Islet of Langerhans (tissue), 1 donor: Measurements from ENCODE around the gene SLMAP.

Experiments used
- FAIRE-seq: peaks from one replicate; lab custom pipeline; 2011; peaks lifted over from hg19 to GRCh38; lab: Jason Lieb, UNC

SLMAP gene

DNA sequence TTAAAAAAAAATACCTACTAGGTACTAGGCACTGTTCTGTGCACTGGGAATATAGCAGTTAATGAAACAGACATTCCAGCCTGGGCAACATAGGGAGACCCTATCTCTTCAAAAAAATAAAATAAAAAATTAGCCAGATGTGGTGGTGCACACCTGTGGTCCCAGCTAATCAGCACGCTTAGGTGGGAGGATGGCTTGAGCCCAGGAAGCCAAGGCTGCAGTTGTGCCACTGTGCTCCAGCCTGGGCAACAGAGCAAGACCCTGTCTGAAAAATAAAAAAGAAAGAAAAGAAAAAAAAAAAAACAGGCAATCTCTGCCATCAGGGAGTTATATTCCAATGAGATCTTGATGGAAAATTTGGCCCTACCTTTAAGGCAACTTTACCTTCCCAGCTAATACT lies 137.0 kb downstream of the SLMAP start:
- FAIRE-seq, result no peak

DNA sequence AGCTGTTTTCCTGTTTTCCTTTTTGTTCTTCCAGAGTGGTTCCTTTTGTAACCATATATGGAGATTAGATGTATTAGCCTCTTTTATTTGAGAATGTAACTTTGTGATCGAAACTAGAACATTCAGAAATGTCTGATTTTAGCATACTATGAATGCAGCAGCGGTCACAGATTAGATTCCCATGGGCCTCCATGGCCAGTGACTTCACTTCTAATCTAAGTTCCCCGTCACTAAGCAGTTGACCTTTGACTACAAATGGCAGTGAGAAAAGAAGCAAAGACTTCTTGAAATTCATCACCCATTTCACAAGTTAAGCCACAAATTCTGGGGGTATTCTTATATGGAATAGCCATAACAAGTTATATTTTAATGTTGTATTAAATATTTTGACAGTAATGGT lies 137.6 kb downstream of the SLMAP start:
- FAIRE-seq, result no peak

DNA sequence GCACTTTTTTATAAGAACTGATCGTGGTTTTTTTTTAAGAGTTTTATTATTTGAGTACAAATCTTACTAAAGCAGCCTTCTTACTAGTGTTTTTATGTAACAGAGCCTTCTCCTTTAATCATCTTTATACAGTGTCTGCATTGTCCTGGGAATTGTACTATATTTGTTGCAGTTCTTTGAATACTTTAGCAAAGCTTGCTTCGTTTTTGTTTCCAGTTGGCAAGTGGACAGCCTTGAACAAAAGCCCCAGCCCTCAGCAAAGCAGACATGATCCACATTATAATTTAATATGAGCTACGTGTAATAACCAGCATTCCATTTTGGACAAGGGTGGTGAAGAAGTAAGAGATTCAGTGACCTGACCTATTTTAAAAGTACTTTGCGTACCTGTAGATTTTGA lies 139.9 kb downstream of the SLMAP start:
- FAIRE-seq, result no peak

DNA sequence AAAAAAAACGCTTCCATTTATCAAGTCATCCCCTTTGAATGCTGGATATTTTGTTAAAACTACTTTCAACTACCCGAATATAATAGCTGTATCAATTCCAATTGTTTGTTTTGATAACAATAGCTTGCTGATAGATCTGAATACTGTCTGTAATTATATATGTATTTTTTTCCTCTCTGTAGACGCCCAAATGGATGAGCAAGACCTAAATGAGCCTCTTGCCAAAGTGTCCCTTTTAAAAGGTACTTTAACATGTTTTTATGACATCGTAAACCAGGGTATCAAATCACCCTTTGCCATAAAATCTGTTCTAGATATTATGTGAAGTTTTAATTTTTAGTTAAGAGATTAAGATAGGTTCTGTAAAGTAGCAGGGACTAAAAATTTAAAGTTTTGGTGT lies 140.6 kb downstream of the SLMAP start:
- FAIRE-seq, result no peak

DNA sequence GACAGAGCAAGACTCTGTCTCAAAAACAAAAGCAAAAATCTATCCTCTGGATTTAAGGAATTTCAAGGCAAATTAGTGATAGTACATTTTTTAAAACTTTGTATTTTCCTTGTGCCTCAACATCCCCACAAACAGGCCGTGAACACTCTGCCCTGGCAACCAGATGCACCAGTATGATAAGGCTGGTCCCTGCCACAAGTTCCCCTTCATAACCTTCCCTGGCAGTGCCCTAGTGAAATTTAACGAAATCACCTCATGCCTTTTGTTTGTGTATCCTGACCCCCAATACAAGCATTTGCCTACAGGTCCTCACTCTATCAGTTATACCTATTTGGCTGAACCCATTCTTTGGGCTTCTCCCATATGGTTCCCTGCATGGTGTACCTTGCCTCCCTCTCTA lies 144.7 kb downstream of the SLMAP start:
- no peak for FAIRE-seq

DNA sequence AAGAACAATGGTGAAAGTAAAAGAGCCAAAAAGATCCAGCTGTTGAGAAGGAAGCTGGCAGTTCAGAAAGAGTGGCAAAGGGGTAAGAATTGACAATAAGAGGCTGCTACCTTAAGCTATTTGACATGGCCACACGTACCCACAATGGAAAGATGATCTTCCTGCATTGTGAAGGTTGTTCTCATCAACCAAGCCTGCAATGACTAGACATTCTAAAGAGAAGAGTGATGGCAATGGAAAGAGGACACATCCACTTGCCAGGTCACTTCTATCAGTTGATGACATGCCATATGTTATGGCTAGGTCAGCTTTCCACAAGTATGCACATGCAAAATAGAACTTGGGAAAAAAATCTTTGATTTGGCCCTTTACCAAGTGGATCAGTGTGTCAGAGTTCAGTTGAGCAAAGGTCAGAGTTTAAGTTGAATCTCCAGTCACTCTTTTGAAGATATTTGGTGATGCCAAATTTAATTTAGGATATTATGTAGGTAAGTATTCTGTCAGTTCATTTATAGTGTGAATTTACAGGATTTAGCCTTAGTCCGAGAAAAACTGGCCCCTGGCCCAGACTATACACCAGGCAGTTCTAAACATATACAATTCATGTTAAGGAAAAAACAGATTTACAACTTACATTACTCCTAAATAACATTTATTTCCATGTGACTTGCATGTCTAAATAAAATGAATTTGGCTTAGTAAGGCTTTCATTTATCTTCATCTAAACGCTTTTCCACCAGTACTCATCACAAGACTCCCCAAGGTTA lies 147.2 kb downstream of the SLMAP start:
- no peak for FAIRE-seq

DNA sequence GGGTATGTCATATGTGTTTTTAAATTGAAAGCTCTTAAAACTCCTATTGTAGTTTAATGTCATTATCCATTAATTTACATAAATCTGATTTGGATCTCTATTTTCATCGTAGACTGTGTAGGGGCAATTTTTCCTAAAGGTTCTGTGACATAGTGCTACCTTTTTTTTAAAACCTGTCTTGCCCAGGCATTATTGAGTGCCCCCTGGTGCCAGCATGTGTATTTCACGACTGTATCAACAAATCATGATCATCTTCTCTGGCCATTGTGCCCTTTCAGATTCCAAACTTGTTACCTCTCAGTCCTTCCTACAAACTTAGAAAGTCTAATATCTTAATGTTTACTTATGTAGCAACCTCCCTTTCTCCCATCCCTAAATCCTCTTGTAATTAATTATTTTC lies 154.9 kb downstream of the SLMAP start:
- FAIRE-seq, result peak; percentile 27

DNA sequence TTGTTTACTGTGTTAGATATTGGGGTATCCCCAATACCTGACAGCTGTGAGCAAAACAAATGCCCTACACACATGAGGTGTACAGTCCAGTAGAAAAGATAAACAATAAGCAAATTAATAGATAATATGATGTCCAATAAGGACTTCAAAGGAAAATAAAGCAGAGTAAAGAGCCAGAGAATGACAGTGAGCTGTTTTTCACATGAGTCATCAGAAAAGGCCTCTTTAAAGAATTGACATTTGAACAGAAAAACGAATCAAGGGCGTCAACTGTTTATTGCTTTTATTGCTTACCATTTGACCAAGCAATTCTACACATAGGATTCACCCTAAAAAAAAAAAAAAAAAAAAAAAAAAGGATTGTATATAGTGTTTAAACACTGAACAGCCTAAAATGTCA lies 155.5 kb downstream of the SLMAP start:
- no peak for FAIRE-seq

DNA sequence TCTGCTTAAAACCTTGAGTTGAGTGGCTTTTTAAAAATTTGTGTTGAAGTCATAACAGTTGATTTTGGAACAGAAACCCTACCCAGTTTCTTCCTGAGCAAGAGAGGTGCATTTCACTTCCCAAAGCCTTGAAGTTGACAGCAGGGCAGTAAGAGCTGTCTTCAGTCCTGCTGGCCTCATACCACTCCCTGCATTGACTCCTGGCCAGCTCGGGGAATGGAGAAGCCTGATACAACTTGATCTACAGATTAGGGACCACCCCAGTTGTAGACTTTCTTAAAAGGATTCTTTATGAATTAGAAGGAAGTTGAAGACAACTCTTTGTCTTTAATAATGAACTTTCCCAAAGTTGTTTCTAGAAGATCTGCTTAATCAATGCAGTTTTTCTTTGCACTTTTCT lies 161.5 kb downstream of the SLMAP start:
- no peak for FAIRE-seq

DNA sequence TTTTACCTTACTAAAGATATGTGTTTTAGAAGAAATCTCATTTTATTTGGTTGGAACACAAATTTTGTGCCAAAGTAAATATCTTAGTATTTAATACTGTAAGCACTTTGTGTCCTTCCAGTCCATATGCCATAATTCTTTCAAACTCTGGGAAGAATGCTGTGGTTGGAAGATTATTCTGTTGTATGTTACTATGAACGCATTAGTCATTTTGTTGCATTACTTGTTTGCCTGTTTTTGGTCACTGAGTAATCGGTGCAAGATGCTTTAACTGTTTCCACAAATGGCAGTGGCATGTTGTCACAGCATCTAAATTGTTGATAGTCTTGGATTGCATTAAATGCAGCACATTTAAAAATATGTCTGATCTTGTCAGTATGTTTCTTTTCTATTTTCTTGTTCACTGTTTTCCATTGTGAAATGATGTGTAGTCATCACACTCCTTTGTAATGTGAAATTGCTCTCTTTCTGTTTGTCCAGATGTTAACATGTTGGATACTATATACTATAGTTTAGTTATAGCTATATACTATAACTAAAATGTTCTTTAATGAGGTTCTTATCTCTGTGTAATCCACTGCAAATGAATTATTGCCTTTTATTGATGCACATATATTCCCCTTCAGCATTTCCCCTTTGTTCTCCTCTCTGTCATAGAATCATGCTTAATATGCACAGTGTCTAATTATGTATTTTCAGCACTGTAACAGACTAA lies 162.2 kb downstream of the SLMAP start:
- FAIRE-seq, result no peak

DNA sequence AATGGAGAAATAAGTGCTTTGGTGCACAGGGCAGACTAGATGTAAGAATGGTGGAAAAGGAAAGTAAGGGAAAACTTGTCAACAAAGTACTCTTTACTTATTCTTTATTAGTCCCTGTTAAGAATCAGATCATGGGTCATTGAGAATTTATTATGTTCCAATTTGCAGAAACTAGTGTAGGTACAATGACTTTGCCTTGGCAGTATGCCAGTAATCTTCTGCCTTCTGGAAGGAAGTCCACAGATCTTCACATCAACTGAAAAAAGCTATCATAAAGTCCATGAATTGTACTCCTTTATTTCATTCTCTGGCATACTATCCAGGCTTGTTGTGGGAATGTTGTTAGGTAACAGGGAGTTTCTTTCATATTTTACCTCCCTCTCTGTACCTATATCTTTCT lies 163.9 kb downstream of the SLMAP start:
- no peak for FAIRE-seq

DNA sequence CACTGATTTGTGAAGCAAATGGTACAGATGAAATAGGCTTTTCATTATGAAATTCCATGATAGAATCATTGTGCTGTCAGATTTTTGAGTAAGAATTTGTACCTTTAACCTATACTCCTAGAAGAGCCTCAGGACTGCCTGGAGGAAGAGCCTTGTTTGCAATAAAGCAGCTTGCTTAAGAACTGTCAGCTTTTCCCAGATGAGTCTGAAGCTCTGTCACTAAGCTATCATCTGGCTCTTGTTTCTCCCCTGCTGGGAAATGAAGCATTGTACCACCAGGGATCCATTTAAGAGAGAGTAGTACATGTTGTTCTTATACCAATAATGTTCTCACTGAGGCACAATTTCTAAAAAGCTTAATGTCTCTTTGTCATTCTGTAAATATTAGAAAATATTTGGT lies 167.0 kb downstream of the SLMAP start:
- FAIRE-seq, result no peak

DNA sequence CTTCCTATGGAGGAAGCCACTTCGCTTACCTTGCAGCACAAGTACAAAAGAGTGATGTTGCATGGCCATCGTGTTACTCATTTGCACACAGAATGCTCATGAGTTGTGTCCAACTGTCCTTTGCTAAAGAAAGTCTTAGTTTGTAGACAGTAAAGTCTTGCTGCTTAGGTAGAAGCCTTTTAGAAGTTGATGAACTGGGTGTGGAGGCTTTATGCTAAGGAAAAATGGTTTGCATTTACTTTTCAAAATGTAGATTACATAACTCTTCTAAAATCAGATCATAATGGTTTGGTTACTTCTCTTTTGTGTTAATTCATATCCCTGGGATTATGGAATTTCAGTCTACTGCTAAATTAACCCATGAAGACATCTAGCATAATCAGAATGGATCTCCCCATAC lies 167.6 kb downstream of the SLMAP start:
- FAIRE-seq, result no peak

DNA sequence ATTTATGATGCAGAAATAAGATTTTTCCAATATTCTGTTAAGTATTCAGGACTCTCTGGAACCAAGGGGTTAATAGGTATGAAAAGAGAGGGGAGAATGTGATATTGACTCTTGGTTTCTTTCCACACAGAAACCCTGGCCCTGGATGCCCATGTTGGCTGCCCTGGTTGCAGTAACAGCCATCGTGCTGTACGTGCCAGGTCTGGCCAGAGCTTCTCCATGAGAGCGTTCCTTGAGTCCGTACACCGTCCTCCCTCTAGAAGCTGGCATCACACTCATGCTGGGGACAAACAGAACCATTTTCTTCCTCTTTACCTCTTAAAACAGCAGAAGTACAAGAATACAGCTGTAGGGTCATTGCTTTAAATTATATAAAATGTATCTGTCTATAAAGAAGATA lies 171.1 kb downstream of the SLMAP start:
- no peak for FAIRE-seq

DNA sequence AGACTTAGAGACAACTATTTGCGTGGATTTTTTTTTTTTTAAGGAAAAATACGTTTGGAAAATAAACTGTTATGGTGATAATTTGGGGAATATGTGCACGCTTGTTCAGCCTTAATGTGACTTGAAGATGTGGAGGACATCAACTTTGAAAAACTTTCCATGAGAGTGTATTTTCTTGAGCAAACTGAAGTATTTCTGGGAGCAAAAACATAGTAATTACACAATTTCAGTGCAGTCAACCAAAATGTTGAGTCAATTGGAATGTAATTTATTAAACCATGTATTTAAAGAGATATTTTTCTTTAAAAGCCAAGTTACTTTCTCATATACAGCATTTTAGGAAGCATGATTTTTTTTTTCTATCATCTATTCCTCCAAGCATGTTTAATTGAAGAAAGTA lies 171.8 kb downstream of the SLMAP start:
- no peak for FAIRE-seq

DNA sequence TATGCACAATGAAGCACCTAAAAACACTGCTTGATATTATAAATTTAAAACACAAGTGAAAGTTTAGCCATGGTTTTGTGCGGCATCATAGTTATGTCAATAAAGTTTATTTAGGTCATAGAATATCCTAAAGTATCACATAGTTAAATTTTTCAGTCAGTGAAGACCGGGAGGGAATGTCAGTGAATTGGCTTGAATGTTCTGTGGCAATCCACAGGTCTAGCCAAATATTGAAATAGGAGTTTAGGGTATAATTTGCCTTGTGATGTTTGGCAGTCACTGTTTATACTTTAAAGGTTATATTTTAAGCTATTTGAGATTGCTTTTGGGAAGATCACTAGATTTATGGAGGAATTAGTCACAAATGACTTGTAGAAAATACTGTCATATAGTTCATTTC lies 172.4 kb downstream of the SLMAP start:
- FAIRE-seq, result no peak

DNA sequence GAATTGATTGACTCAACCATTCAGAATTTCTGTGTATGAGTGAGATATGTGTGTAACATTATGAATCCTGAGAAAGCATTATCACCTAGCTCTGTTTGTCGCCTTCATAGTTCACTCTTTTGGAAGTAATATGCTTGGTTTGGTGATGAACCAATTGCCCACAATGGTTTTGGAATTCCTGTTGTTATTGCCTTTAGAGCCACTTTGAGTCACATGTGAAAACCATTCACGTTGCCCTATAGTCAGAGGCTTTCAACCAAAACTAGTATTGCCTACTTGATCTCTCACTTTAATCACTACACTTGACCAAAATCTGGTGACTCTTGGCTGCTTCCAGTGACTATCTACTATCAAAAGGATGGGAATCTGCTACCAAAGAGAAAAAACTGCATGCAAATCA lies 173.9 kb downstream of the SLMAP start:
- no peak for FAIRE-seq

DNA sequence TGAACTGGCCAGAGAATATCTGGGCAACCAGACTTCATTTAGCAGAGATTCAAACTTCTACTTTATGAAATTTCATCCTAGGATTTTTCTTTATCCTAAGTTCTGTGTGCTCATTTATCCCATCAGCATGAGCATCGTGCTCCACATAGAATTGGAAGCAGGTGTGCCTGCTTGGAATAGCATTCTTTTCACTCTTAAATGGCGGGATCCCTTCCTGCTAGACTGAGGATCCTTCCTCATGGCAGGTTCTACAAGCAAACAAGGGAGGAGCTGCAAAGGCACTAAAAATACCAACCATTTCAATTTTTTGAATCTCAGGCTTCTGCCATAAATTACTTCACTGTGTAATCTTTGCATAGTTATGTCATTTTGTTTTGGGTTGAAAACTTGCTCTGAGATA lies 177.5 kb downstream of the SLMAP start:
- FAIRE-seq, result no peak

DNA sequence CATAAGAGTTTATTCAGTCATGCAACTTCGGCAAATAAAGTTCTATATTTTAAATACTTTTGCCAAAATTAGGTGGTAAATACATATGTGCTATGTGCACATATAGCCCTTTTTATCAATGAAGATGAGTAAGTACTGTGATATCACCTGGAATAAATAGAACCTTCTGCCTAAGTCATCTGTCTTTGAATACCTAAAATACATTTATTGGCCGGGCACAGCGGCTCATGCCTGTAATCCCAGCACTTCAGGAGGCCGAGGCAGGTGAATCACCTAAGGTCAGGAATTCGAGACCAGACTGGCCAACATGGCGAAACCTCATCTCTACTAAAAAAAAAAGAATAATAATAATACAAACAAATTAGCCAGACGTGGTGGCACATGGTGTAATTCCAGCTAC lies 178.3 kb downstream of the SLMAP start:
- FAIRE-seq, result no peak

DNA sequence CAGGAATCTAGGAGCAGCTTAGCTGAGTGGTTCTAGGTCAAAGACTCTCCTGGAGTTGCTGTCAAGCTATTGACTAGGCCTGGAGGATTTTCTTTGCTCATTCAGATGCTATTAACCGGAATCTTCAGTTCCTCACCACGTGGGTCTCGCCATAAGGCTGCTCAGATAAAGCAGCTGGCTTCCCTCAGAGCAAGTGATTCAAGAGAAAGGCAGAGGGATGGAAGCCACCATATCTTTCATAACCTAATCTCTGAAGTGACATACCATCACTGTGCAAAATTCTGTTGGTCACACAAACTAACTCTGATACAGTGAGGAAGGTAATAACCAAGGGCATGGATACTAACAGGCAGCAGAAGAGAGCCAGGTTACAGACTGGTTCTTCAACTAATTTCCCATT lies 179.4 kb downstream of the SLMAP start:
- no peak for FAIRE-seq

DNA sequence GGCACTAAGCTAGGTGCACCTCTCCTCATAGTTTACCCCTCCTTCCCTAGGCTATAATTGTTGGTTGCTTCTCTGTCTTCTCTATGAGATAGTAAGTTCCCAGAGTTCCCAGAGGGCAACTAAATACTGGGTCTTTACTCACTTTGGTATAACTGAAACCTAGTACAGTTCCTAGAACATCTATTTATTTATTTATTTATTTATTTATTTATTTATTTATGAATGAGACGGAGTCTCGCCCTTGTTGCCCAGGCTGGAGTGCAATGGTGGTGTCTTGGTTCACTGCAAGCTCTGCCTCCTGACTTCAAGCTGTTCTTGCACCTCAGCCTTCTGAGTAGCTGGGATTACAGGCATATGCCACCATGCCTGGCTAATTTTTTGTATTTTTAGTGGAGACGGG lies 181.0 kb downstream of the SLMAP start:
- FAIRE-seq, result no peak

DNA sequence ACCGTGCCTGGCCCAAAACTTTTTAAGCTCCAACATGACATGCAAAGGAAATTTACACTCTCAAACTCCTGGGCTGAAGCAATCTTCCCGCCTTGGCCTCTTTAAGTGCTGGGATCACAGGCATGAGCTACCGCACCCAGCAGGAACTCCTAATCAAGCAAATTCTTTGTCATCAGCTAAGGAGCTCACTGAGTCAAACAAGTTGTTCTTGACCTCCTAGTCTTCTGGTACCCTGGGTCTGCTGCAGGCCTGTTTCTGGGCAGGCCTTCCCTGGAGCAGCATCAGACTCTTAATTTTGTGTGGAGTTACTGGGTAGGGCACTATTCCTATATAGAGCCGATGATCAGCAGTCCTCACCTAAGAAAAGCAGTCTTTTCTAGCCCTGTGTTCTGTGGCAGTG lies 183.7 kb downstream of the SLMAP start:
- no peak for FAIRE-seq

DNA sequence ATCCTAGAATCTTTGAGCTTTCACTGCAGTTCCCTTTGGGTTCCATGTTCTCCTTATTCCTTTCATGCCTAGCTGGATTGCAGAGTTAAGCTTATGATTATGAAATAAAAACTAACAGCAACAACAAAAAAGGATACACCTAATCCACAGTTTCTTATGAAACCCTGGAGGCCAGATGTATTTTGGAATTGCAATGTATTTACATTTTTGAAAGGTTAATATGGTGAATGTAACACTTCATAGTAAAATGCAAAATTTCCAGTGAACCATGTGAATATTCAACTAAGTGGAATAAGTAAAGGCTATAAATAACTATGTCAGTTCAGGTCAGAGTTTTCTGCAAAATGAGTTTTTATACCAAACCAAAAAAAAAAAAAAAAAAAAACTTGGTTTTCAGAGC lies 186.3 kb downstream of the SLMAP start:
- no peak for FAIRE-seq

DNA sequence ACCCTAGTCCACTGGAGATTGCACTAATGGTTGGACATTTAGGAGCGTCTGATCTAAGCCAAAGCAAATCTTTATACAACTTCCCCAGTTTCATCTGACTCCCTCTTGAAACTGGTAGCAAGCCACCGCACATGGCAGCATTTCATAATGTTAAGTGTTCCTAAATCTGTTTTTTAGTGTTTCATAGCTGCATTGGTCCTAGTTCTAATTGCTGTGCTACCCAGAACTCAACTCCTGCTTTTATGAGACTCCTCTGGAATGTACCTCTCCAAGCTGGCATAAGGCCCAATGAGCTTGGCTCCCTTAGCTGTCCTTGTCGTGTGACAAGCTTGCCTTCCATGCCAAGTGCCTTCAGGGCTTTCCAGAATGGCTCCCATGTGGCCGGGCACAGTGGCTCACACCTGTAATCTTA lies 186.8 kb downstream of the SLMAP start:
- FAIRE-seq, result no peak
